HEK293T (cell line): Measurements from ENCODE around the gene PLD5.

Source experiments
- CTBP1 ChIP-seq: fragments of 450-650 bp; IDR thresholded peaks from 2 replicates; pipeline ENCODE4 v1.6.1; 2016; ENCODE audit warnings: borderline replicate concordance
- ELF4 ChIP-seq: fragments of 450-650 bp; IDR thresholded peaks from 2 replicates; pipeline ENCODE4 v1.6.1; 2017; ENCODE audit warnings: antibody characterized with exemption
- FOXM1 ChIP-seq: fragments of 450-650 bp; IDR thresholded peaks from 2 replicates; pipeline ENCODE4 v1.6.1; 2017; ENCODE audit warnings: mild to moderate bottlenecking, borderline replicate concordance
- PKNOX1 ChIP-seq: fragments of 450-650 bp; IDR thresholded peaks from 2 replicates; pipeline ENCODE4 v1.6.1; 2016
- SP1 ChIP-seq: fragments of 450-650 bp; IDR thresholded peaks from 2 replicates; pipeline ENCODE4 v1.6.1; 2017

GRCh38 chr1:242187171-242187570 lies 337.3 kb downstream of the PLD5 start:
- TF ChIP-seq ELF4: no peak
- no peak for TF ChIP-seq SP1
- no peak for TF ChIP-seq CTBP1
- no peak for TF ChIP-seq PKNOX1
- no peak for TF ChIP-seq FOXM1
